ENCODE data around the gene SNRNP200.

SNRNP200 gene

GRCh38 chr2:96247896-96248295, 57.5 kb downstream of the SNRNP200 start:
- Histone ChIP-seq H3K4me1 (ENCODE audit: control insufficient read depth in 1 of 2, insufficient read depth in 2 of 2, low read length in 2 of 2) (peaks cover 0 to 3% of the 10 kb centered on the region in 2 experiments), H3K4ac (ENCODE audit: low read depth, low read length) (no peak overlapping the region), H3K18ac (ENCODE audit: low read length) (no peak overlapping the region), H2BK12ac (ENCODE audit: low read length) (no peak overlapping the region), H3K14ac (ENCODE audit: low read length) (no peak overlapping the region), H3K27ac (ENCODE audit: low read depth, low read length) (no peak overlapping the region), H3K27me3 (ENCODE audit: insufficient read depth, low read length) (no peaks in the 10 kb centered on the region), H3K79me2 (ENCODE audit: control insufficient read depth, insufficient read depth, low read length, poor library complexity) (no peaks in the 10 kb centered on the region), H3K23ac (ENCODE audit: low read length) (no peak overlapping the region), H2AK5ac (ENCODE audit: low read length) (no peak overlapping the region), H4K91ac (ENCODE audit: low read depth, low read length) (no peak overlapping the region), H3K4me3 (ENCODE audit: low read depth, low read length) (no peak overlapping the region), H4K12ac (ENCODE audit: low read depth, low read length) (no peak overlapping the region), H2BK5ac (ENCODE audit: low read depth, low read length, poor library complexity) (no peak overlapping the region), H3K79me1 (ENCODE audit: low read length) (no peaks in the 10 kb centered on the region), H3K4me2 (ENCODE audit: low read length) (no peak overlapping the region), H2BK120ac (ENCODE audit: insufficient read depth, low read length, poor library complexity) (no peak overlapping the region), H2AFZ (ENCODE audit: insufficient read depth, low read length, poor library complexity) (no peak overlapping the region), H3K9me3 (ENCODE audit: insufficient read depth, low read depth, low read length) (no peaks in the 10 kb centered on the region), H4K8ac (ENCODE audit: low read depth, low read length) (no peak overlapping the region), H3K9ac (ENCODE audit: low read length) (no peak overlapping the region), H3K36me3 (ENCODE audit: control insufficient read depth in 1 of 2, insufficient read depth in 2 of 2, low read length in 2 of 2) (peaks cover 6% of the 10 kb centered on the region in 2 experiments)
- WGBS (ENCODE audit: extremely low coverage, insufficient coverage, insufficient read length): no CpG with 5 or more reads among the region's 5 CpGs
- no peak for DNase-seq

- no CpG with 5 or more reads among the region's 3 CpGs for WGBS (ENCODE audit: extremely low coverage, insufficient coverage, insufficient read length)
These were observed 58.3 kb downstream of the SNRNP200 start for GRCh38 chr2:96247009-96247408.

GRCh38 chr2:96245609-96246390, 59.5 kb downstream of the SNRNP200 start:
- no peak overlapping the region for H3K4me2 ChIP-seq (ENCODE audit: low read length)
- no peaks in the 10 kb centered on the region for H3K27me3 ChIP-seq (ENCODE audit: insufficient read depth, low read length)
- WGBS (ENCODE audit: extremely low coverage, insufficient coverage, insufficient read length): no CpG with 5 or more reads among the region's 8 CpGs

More at GRCh38 chr2:96247009-96247408, 58.3 kb downstream of the SNRNP200 start:
- Histone ChIP-seq H3K36me3 (ENCODE audit: control insufficient read depth in 1 of 2, insufficient read depth in 2 of 2, low read length in 2 of 2) (no peaks in the 10 kb centered on the region), H3K79me2 (ENCODE audit: control insufficient read depth, insufficient read depth, low read length, poor library complexity) (no peaks in the 10 kb centered on the region), H2BK5ac (ENCODE audit: low read depth, low read length, poor library complexity) (no peak overlapping the region), H3K23ac (ENCODE audit: low read length) (no peak overlapping the region), H3K4ac (ENCODE audit: low read depth, low read length) (no peak overlapping the region), H2BK120ac (ENCODE audit: insufficient read depth, low read length, poor library complexity) (no peak overlapping the region), H3K9me3 (ENCODE audit: insufficient read depth, low read depth, low read length) (no peaks in the 10 kb centered on the region), H3K18ac (ENCODE audit: low read length) (no peak overlapping the region), H3K4me2 (ENCODE audit: low read length) (no peak overlapping the region), H3K4me1 (ENCODE audit: control insufficient read depth in 1 of 2, insufficient read depth in 2 of 2, low read length in 2 of 2) (peaks cover 0 to 3% of the 10 kb centered on the region in 2 experiments), H3K9ac (ENCODE audit: low read length) (peak overlapping the region; percentile 38), H3K14ac (ENCODE audit: low read length) (no peak overlapping the region), H3K27ac (ENCODE audit: low read depth, low read length) (no peak overlapping the region), H2BK12ac (ENCODE audit: low read length) (no peak overlapping the region), H3K4me3 (ENCODE audit: low read depth, low read length) (no peak overlapping the region), H2AK5ac (ENCODE audit: low read length) (no peak overlapping the region), H3K27me3 (ENCODE audit: insufficient read depth, low read length) (no peaks in the 10 kb centered on the region), H3K79me1 (ENCODE audit: low read length) (no peaks in the 10 kb centered on the region), H4K8ac (ENCODE audit: low read depth, low read length) (no peak overlapping the region), H4K91ac (ENCODE audit: low read depth, low read length) (no peak overlapping the region), H4K12ac (ENCODE audit: low read depth, low read length) (no peak overlapping the region), H2AFZ (ENCODE audit: insufficient read depth, low read length, poor library complexity) (no peak overlapping the region)
- no peak for DNase-seq

GRCh38 chr2:96243843-96244242, 61.5 kb downstream of the SNRNP200 start:
- Histone ChIP-seq H2BK5ac (ENCODE audit: low read depth, low read length, poor library complexity) (no peak overlapping the region), H3K79me2 (ENCODE audit: control insufficient read depth, insufficient read depth, low read length, poor library complexity) (no peaks in the 10 kb centered on the region), H2BK120ac (ENCODE audit: insufficient read depth, low read length, poor library complexity) (no peak overlapping the region), H3K9ac (ENCODE audit: low read length) (no peak overlapping the region), H3K36me3 (ENCODE audit: control insufficient read depth in 1 of 2, insufficient read depth in 2 of 2, low read length in 2 of 2) (no peaks in the 10 kb centered on the region), H3K27ac (ENCODE audit: low read depth, low read length) (no peak overlapping the region), H2AK5ac (ENCODE audit: low read length) (no peak overlapping the region), H4K91ac (ENCODE audit: low read depth, low read length) (no peak overlapping the region), H2AFZ (ENCODE audit: insufficient read depth, low read length, poor library complexity) (no peak overlapping the region), H3K18ac (ENCODE audit: low read length) (no peak overlapping the region), H3K4me2 (ENCODE audit: low read length) (no peak overlapping the region), H4K12ac (ENCODE audit: low read depth, low read length) (no peak overlapping the region), H3K4me1 (ENCODE audit: control insufficient read depth in 1 of 2, insufficient read depth in 2 of 2, low read length in 2 of 2) (no peaks in the 10 kb centered on the region), H3K9me3 (ENCODE audit: insufficient read depth, low read depth, low read length) (no peaks in the 10 kb centered on the region), H2BK12ac (ENCODE audit: low read length) (no peak overlapping the region), H3K27me3 (ENCODE audit: insufficient read depth, low read length) (no peaks in the 10 kb centered on the region), H3K79me1 (ENCODE audit: low read length) (no peaks in the 10 kb centered on the region), H3K4me3 (ENCODE audit: low read depth, low read length) (no peak overlapping the region), H4K8ac (ENCODE audit: low read depth, low read length) (no peak overlapping the region), H3K14ac (ENCODE audit: low read length) (no peak overlapping the region), H3K23ac (ENCODE audit: low read length) (no peak overlapping the region), H3K4ac (ENCODE audit: low read depth, low read length) (no peak overlapping the region)
- DNase-seq: no peak
- WGBS (ENCODE audit: extremely low coverage, insufficient coverage, insufficient read length): no CpG with 5 or more reads among the region's 5 CpGs

More at GRCh38 chr2:96245609-96246390, 59.5 kb downstream of the SNRNP200 start:
- H4K91ac ChIP-seq (ENCODE audit: low read depth, low read length): no peak overlapping the region
- H3K4me1 ChIP-seq (ENCODE audit: control insufficient read depth in 1 of 2, insufficient read depth in 2 of 2, low read length in 2 of 2): no peaks in the 10 kb centered on the region
- H3K9ac ChIP-seq (ENCODE audit: low read length): no peak overlapping the region
- no peak overlapping the region for H4K12ac ChIP-seq (ENCODE audit: low read depth, low read length)
- H3K27ac ChIP-seq (ENCODE audit: low read depth, low read length): no peak overlapping the region
- H3K9me3 ChIP-seq (ENCODE audit: insufficient read depth, low read depth, low read length): no peaks in the 10 kb centered on the region
- H3K4ac ChIP-seq (ENCODE audit: low read depth, low read length): no peak overlapping the region
- H3K23ac ChIP-seq (ENCODE audit: low read length): no peak overlapping the region
- H4K8ac ChIP-seq (ENCODE audit: low read depth, low read length): no peak overlapping the region
- no peaks in the 10 kb centered on the region for H3K79me2 ChIP-seq (ENCODE audit: control insufficient read depth, insufficient read depth, low read length, poor library complexity)
- no peaks in the 10 kb centered on the region for H3K79me1 ChIP-seq (ENCODE audit: low read length)
- no peak overlapping the region for H2AFZ ChIP-seq (ENCODE audit: insufficient read depth, low read length, poor library complexity)
- no peak overlapping the region for H2BK12ac ChIP-seq (ENCODE audit: low read length)
- peak in 1 of 2 donors; percentile 37 for DNase-seq
- no peak overlapping the region for H2BK5ac ChIP-seq (ENCODE audit: low read depth, low read length, poor library complexity)
- H2AK5ac ChIP-seq (ENCODE audit: low read length): no peak overlapping the region
- H3K14ac ChIP-seq (ENCODE audit: low read length): no peak overlapping the region
- H2BK120ac ChIP-seq (ENCODE audit: insufficient read depth, low read length, poor library complexity): no peak overlapping the region
- H3K36me3 ChIP-seq (ENCODE audit: control insufficient read depth in 1 of 2, insufficient read depth in 2 of 2, low read length in 2 of 2): no peaks in the 10 kb centered on the region
- H3K18ac ChIP-seq (ENCODE audit: low read length): no peak overlapping the region
- no peak overlapping the region for H3K4me3 ChIP-seq (ENCODE audit: low read depth, low read length)
